HEK293 (cell line): ENCODE results near the gene LRRC37A.
"Not testable (repeated sequence)": the region's sequence is repeated elsewhere in the genome, so short reads cannot be mapped to it uniquely, and the experiment has no call there.

Experiments used
- CTCF ChIA-PET: fragments of 350-600 bp; formaldehyde crosslinking; extraction: SDS; loops from one replicate; lab custom pipeline; 2021; ENCODE audit warnings: antibody characterized with exemption; lab: Yijun Ruan, JAX
- POLR2A ChIA-PET: fragments of 300-600 bp; formaldehyde crosslinking; extraction: SDS; loops from one replicate; lab custom pipeline; 2020; ENCODE audit warnings: antibody characterized with exemption, inconsistent platforms; lab: Yijun Ruan, JAX
- H3K27ac ChIP-seq: fragments of 200-500 bp; sonication (Bioruptor generic); 2 replicates; pipeline ENCODE4 v1.5.1; 2014; ENCODE audit warnings: low read depth, low read length, control low read depth, inconsistent platforms; ENCODE audit errors: extremely low read depth
- H3K36me3 ChIP-seq, 2 experiments: fragments of 200-500 bp in 1 of 2; sonication (Bioruptor generic) in 1 of 2; 1 replicate in 1 of 2; 2 replicates in 1 of 2; pipeline ENCODE4 v1.5.1; 2014 to 2017; ENCODE audit warnings: inconsistent platforms in 2 of 2, low read length in 2 of 2; ENCODE audit not compliant: control insufficient read depth in 2 of 2, insufficient read depth in 1 of 2
- H3K4me1 ChIP-seq: fragments of 200-500 bp; sonication (Bioruptor generic); 2 replicates; pipeline ENCODE4 v1.5.1; 2014; ENCODE audit warnings: mild to moderate bottlenecking, low read length, inconsistent platforms; ENCODE audit not compliant: control insufficient read depth, insufficient read depth
- H3K4me3 ChIP-seq: 2 replicates; pipeline ENCODE4 v1.5.1; 2011; ENCODE audit warnings: low read depth, mild to moderate bottlenecking, control low read depth, low read length, moderate library complexity
- H3K9me3 ChIP-seq: fragments of 200-500 bp; sonication (Bioruptor generic); 2 replicates; pipeline ENCODE4 v1.5.1; 2014; ENCODE audit warnings: low read depth, low read length, inconsistent platforms; ENCODE audit not compliant: control insufficient read depth, insufficient read depth
- EGR2 ChIP-seq: fragments of 450-650 bp; formaldehyde crosslinking; IDR thresholded peaks from 2 replicates; pipeline ENCODE4 v1.5.1; 2016; ENCODE audit warnings: low read depth, missing biosample characterization, missing genetic modification characterization
- FEZF1 ChIP-seq: fragments of 450-650 bp; formaldehyde crosslinking; IDR thresholded peaks from 2 replicates; pipeline ENCODE4 v1.5.1; 2016; ENCODE audit warnings: missing biosample characterization, missing genetic modification characterization
- GLIS1 ChIP-seq: fragments of 450-650 bp; formaldehyde crosslinking; IDR thresholded peaks from 2 replicates; pipeline ENCODE4 v1.5.1; 2016; ENCODE audit warnings: missing biosample characterization, missing genetic modification characterization
- HOXD13 ChIP-seq: sonication (generic); formaldehyde crosslinking; IDR thresholded peaks from 2 replicates; pipeline ENCODE4 v1.8.0; 2022; ENCODE audit warnings: missing genetic modification reagents, borderline replicate concordance
- OSR2 ChIP-seq: fragments of 450-650 bp; formaldehyde crosslinking; IDR thresholded peaks from 2 replicates; pipeline ENCODE4 v1.5.1; 2016; ENCODE audit warnings: missing biosample characterization, missing genetic modification characterization
- SCRT1 ChIP-seq: fragments of 450-650 bp; formaldehyde crosslinking; IDR thresholded peaks from 2 replicates; pipeline ENCODE4 v1.5.1; 2016; ENCODE audit warnings: missing biosample characterization, missing genetic modification characterization, borderline replicate concordance
- SCRT2 ChIP-seq: fragments of 450-650 bp; formaldehyde crosslinking; IDR thresholded peaks from 2 replicates; pipeline ENCODE4 v1.5.1; 2016; ENCODE audit warnings: missing biosample characterization, missing genetic modification characterization
- ZBTB8A ChIP-seq: fragments of 450-650 bp; formaldehyde crosslinking; IDR thresholded peaks from 2 replicates; pipeline ENCODE4 v1.5.1; 2016; ENCODE audit warnings: missing biosample characterization, missing genetic modification characterization
- ZFP69B ChIP-seq: fragments of 450-650 bp; formaldehyde crosslinking; IDR thresholded peaks from 2 replicates; pipeline ENCODE4 v1.5.1; 2016; ENCODE audit warnings: missing biosample characterization, missing genetic modification characterization
- ZNF335 ChIP-seq: fragments of 450-650 bp; formaldehyde crosslinking; conservative IDR thresholded peaks from 2 replicates; pipeline ENCODE4 v1.5.1; 2016; ENCODE audit warnings: missing biosample characterization, missing genetic modification characterization
- ZNF366 ChIP-seq: fragments of 450-650 bp; formaldehyde crosslinking; conservative IDR thresholded peaks from 2 replicates; pipeline ENCODE4 v1.5.1; 2016; ENCODE audit warnings: missing biosample characterization, missing genetic modification characterization
- ZNF629 ChIP-seq: fragments of 450-650 bp; formaldehyde crosslinking; IDR thresholded peaks from 2 replicates; pipeline ENCODE4 v1.5.1; 2017; ENCODE audit warnings: missing biosample characterization, missing genetic modification characterization
- ZNF843 ChIP-seq: fragments of 450-650 bp; formaldehyde crosslinking; IDR thresholded peaks from 2 replicates; pipeline ENCODE4 v1.5.1; 2016; ENCODE audit warnings: missing biosample characterization, missing genetic modification characterization
- TF ChIP-seq, protein P1 (sequence below): fragments of 450-650 bp; formaldehyde crosslinking; IDR thresholded peaks from 2 replicates; pipeline ENCODE4 v1.5.1; 2016; ENCODE audit warnings: missing biosample characterization, missing genetic modification characterization

LRRC37A gene

DNA sequence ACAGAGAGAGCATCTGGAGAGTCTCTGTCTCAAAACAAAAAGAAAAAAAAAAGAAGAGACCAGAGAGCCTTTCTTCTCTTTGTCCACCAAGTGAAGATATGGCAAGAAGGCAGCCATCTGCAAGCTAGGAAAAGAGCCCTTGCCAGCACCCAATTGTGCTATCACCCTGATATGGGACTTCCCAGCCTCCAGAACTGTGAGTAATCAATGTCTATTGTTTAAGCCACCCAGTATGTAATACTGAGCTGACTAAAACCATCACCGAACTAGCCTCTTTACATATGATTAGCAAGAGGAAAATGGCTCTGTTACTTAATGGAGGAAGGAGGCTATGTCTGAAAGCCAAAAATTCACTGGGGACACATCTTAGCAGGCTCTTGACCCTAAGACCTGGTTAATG is 38.6 kb upstream of the LRRC37A start:
- POLR2A ChIA-PET = interaction anchor here (1.0 kb wide), 1 partner anchor 11 kb away, joined by 4 read pairs; no protein-coding TSS in a partner anchor
- not testable (repeated sequence) for H3K36me3 ChIP-seq, H3K4me1 ChIP-seq, H3K27ac ChIP-seq, H3K9me3 ChIP-seq, H3K4me3 ChIP-seq
- CTCF ChIA-PET = interaction anchor here (0.6 kb wide), 1 partner anchor 204 kb away, joined by 4 read pairs; no protein-coding TSS in a partner anchor

DNA sequence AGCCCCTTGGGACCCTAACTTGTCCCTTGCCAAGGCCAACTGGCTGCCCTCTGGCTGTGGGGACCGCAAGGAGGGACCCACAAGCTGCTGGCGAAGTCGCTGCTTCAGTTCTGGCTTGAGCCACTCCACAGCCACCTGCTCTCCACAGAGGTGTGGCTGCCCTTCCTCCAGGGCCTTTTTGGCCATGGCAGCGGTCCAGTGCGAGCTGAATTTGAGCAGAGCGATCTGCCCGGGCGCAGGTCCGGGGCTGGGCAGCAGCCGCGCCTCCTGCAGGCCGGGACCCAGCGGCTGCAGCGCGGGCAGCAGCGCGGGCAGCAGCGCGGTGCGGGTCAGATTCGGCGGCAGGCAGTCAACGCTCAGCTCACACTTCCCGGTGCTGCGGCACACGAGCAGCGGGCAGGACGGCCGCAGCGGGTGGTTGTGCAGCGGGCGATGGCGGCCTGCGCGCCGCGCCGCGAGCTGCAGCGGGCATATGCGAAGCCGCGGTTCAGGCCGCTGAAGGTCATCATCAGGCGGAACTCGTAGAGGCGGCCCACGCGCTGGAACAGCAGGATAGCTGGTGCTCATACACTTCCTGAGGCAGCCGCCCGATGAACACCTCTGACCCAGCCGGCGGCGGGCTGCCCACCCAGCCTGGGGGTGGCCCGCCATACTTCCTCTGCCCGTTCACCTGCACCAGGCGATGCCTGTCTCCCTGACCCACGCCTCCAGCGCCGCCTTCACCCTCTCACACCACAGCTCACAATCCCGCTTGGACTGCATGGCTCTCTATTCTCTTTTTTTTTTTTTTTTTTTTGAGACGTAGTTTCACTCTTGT is 34.9 kb upstream of the LRRC37A start:
- H3K27ac ChIP-seq, H3K4me3 ChIP-seq, H3K9me3 ChIP-seq, H3K36me3 ChIP-seq, CTCF ChIA-PET: not testable (repeated sequence)
- POLR2A ChIA-PET = interaction anchor here (0.6 to 1.4 kb wide), 2 partner anchors 67 to 674 kb away, joined by 3 to 10 read pairs; partner anchors contain the start of gene KANSL1
- peaks cover 10% of the 10 kb centered on the region for H3K4me1 ChIP-seq
- TF ChIP-seq, protein P1, sequence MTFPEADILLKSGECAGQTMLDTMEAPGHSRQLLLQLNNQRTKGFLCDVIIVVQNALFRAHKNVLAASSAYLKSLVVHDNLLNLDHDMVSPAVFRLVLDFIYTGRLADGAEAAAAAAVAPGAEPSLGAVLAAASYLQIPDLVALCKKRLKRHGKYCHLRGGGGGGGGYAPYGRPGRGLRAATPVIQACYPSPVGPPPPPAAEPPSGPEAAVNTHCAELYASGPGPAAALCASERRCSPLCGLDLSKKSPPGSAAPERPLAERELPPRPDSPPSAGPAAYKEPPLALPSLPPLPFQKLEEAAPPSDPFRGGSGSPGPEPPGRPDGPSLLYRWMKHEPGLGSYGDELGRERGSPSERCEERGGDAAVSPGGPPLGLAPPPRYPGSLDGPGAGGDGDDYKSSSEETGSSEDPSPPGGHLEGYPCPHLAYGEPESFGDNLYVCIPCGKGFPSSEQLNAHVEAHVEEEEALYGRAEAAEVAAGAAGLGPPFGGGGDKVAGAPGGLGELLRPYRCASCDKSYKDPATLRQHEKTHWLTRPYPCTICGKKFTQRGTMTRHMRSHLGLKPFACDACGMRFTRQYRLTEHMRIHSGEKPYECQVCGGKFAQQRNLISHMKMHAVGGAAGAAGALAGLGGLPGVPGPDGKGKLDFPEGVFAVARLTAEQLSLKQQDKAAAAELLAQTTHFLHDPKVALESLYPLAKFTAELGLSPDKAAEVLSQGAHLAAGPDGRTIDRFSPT (tag by site-specific recombination) = 0 out of 2 replicates have a peak, but pooled peaks have one; percentile 30
- TF ChIP-seq EGR2 (tag by site-specific recombination) = peak; percentile 44; the same call in 1 of the 2 replicates
- TF ChIP-seq ZNF335 (tag by site-specific recombination) = peak; percentile 42

DNA sequence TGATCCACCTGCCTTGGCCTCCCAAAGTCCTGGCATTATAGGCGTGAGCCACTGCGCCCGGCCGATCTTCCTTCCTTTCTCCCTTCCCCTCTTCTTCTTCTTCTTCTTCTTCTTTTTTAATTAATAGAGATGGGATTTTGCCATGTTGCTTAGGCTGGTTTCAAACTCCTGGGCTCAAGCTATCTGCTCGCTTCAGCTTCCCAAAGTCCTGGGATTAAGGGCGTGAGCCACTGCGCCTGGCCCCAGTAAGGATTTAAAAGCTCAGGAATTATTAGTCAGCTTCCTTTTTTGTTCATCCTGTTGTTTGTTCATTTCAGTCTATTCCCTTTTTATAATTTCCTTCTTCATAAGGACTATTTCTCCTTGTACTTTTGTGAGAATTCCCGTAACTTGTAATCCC is 32.7 kb upstream of the LRRC37A start:
- Histone ChIP-seq H3K27ac (no peak overlapping the region), H3K9me3 (no peaks in the 10 kb centered on the region), H3K36me3 (no peaks in the 10 kb centered on the region; a peak in 1 of 3 replicates), H3K4me1 (peaks cover 15% of the 10 kb centered on the region), H3K4me3 (no peak overlapping the region)
- CTCF ChIA-PET = interaction anchor here (0.7 to 1.3 kb wide), 3 partner anchors 60 to 676 kb away, joined by 3 to 4 read pairs (median 4); no protein-coding TSS in a partner anchor
- no peak for TF ChIP-seq ZBTB8A (tag by site-specific recombination)
- 0 out of 2 replicates have a peak, but pooled peaks have one; percentile 11 for TF ChIP-seq ZNF366
- no peak for TF ChIP-seq ZNF843 (tag by site-specific recombination)
- POLR2A ChIA-PET = no interaction called here

DNA sequence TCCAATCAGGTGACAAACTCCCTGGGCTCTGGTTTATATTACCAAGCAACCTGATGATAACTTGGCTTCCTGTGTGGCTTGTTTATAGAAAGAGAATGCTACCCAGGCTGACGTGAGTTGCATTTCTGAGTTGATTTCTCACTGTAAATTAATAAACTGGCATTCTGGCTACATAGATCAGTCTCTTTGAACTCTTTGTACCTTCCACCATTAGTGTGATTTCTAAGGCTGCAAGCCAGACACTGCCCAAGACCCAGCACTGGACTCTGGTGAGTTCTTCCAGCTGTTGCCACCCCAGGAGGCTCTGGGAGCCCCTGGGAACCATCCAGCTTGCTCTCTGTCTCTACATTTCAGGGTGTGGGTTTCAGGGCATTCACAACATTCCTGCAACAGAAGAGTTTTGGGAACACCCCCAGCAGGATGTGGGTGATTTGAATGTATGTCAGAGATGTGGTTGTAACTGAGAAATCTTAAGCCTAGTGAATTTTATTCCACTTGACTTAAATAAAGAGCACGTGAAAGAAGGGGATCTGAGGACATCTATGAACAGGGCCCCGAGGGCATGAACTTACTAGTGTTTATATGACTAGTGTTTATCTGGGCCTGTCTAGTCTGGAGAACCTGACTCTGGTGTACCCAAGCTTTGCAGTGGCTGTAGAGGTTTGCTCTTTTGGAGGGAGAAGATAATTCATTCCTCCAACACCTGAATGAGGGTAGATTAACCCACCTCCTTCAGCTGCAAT is 30.3 kb upstream of the LRRC37A start:
- peak overlapping the region; percentile 45 for H3K27ac ChIP-seq

More for the DNA sequence above, 30.3 kb upstream of the LRRC37A start:
- Histone ChIP-seq H3K36me3 (no peaks in the 10 kb centered on the region; a peak in 1 of 3 replicates), H3K4me1 (peaks cover 17% of the 10 kb centered on the region), H3K9me3 (no peaks in the 10 kb centered on the region)
- ChIA-PET CTCF (interaction anchor here (1.2 to 1.5 kb wide), 2 partner anchors 11 to 22 kb away, joined by 3 to 5 read pairs; no protein-coding TSS in a partner anchor), POLR2A (interaction anchor here (0.7 kb wide), 1 partner anchor 78 kb away, joined by 3 read pairs; no protein-coding TSS in a partner anchor)
- peak; percentile 92 for TF ChIP-seq SCRT2 (tag by site-specific recombination)
- TF ChIP-seq HOXD13 (CRISPR knock-in tag) = no peak
- 0 out of 2 replicates have a peak, but pooled peaks have one; percentile 52 for TF ChIP-seq SCRT1 (tag by site-specific recombination)
- no peak for TF ChIP-seq ZFP69B (tag by site-specific recombination)
- 0 out of 2 replicates have a peak, but pooled peaks have one; percentile 29 for TF ChIP-seq FEZF1 (tag by site-specific recombination)
- peak; percentile 49 for TF ChIP-seq ZNF335 (tag by site-specific recombination)
- peak; percentile 58 for TF ChIP-seq GLIS1 (tag by site-specific recombination)
- TF ChIP-seq ZNF629 (tag by site-specific recombination) = 0 out of 2 replicates have a peak, but pooled peaks have one; percentile 23
- peak; percentile 79 for TF ChIP-seq OSR2 (tag by site-specific recombination)
- TF ChIP-seq, all 188 proteins: peak for 7
- H3K4me3 ChIP-seq = no peak overlapping the region
